Retinal pigment epithelial cell (primary cell): ENCODE measurements around the gene PDC.

Experiments used
- DNase-seq: peaks from one replicate; pipeline ENCODE4 v3.0.0-alpha.2; 2010; ENCODE audit warnings: low read depth
- H3K4me3 ChIP-seq: 2 replicates; pipeline ENCODE4 v1.5.1; 2011; ENCODE audit warnings: mild to moderate bottlenecking, low read length, control low read depth, moderate library complexity
- TF ChIP-seq, protein P1 (sequence below): conservative IDR thresholded peaks from 2 replicates; pipeline ENCODE4 v1.5.1; 2011; ENCODE audit warnings: low read depth, low read length, control low read depth, inconsistent platforms

The PDC gene

GRCh38 chr1:186424539-186424938 is 36.4 kb downstream of the PDC start:
- no peak for DNase-seq
- H3K4me3 ChIP-seq, result no peak overlapping the region
- TF ChIP-seq, protein P1, sequence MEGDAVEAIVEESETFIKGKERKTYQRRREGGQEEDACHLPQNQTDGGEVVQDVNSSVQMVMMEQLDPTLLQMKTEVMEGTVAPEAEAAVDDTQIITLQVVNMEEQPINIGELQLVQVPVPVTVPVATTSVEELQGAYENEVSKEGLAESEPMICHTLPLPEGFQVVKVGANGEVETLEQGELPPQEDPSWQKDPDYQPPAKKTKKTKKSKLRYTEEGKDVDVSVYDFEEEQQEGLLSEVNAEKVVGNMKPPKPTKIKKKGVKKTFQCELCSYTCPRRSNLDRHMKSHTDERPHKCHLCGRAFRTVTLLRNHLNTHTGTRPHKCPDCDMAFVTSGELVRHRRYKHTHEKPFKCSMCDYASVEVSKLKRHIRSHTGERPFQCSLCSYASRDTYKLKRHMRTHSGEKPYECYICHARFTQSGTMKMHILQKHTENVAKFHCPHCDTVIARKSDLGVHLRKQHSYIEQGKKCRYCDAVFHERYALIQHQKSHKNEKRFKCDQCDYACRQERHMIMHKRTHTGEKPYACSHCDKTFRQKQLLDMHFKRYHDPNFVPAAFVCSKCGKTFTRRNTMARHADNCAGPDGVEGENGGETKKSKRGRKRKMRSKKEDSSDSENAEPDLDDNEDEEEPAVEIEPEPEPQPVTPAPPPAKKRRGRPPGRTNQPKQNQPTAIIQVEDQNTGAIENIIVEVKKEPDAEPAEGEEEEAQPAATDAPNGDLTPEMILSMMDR, result no peak

DNA sequence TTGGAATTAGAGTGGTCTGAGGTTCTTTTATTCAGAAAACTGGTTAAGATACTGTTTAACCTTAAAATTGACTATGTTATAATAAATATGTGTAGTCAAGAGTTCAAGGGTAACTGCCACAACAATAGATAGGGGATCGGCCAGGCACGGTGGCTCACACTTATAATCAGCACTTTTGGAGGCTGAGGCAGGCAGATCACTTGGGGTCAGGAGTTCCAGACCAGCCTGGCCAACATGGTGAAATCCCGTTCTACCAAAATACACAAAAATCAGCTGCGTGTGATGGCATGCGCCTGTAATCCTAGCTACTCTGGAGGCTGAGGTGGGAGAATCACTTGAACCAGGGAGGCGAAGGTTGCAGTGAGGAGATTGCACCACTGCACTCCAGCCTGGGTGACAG is 39.5 kb downstream of the PDC start:
- no peak overlapping the region for H3K4me3 ChIP-seq
- TF ChIP-seq, protein P1, result no peak
- DNase-seq, result no peak

- TF ChIP-seq, protein P1, result no peak
- no peak overlapping the region for H3K4me3 ChIP-seq
- DNase-seq, result no peak
These were observed 40.0 kb downstream of the PDC start for GRCh38 chr1:186420923-186421322.

DNA sequence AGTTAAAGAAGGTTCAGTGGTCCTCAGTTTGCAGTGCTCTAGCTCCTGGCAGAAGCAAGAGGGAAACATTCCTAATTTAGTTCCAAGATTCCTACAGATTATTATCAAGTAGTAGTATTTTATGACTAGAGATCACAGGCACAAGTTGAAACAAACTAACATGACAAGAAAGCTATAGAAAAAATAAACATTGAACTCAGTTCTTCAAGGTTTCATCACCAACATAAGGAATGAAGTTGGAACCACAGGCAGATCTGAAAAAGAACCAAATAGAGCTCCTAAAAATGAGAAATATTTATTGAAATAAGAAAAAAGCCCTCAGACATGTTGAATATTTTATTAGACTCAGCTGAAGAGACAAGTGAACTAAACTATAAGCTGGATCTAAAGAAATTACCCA is 40.6 kb downstream of the PDC start:
- TF ChIP-seq, protein P1, result no peak
- DNase-seq, result no peak
- H3K4me3 ChIP-seq, result no peak overlapping the region

DNA sequence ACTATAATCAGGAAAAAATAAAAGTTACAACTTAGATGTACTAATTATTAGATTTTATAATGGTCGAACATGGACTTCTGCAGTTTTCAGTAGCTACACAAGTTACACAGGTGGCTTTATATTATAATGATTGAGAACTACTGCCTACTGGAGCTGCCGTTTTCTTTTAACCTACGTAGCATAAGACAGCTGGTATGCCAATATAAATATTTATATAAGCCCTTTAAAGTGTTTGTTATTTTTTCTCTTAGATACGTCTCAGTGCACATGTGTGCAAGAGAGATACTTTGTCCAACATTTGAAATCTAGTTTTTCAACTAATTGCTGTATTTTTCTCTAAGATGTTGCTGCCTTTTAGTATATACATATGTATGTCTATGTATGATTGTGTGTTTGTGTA is 42.4 kb downstream of the PDC start:
- TF ChIP-seq, protein P1, result no peak
- DNase-seq, result no peak

DNA sequence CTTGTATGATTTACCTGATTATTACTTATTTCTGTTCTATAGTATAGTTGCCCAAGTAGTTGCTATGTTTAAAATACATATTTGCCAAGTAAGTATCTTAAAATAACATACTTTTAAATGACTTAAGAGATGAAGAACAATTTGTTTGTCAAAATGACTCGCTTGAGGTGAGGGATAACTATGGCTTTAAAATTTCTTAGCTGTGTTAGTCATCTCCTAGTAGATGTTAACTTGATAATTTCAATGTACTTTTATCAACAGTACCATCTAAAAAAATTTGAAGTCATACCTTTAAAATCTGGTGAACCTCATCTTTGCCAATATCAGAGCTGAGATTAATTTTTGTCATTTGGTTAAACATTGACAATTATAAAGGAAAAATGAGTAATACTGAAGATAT is 47.6 kb downstream of the PDC start:
- TF ChIP-seq, protein P1, result no peak
- H3K4me3 ChIP-seq, result no peak overlapping the region
- no peak for DNase-seq

More for the DNA sequence above, 42.4 kb downstream of the PDC start:
- no peak overlapping the region for H3K4me3 ChIP-seq

DNA sequence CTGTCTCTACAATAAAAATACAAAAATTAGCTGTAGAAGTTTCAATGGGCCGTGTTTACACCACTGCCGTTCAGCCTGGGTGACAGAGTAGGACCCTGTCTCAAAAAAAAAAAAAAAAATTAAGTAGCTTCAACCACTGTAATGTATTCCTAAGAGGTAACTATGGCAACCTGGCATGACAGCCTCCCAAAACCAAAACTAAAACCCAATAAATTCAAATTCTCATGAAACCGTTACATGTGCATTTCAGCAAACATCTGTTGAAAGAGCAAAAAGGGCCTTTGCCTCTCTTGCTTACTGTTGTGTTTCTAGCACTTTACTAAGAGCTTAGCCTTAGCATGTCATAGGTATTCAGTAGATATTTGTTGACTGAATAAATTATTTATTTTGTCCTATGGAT is 51.8 kb downstream of the PDC start:
- TF ChIP-seq, protein P1, result no peak
- no peak overlapping the region for H3K4me3 ChIP-seq
- no peak for DNase-seq
